Endothelial cell of umbilical vein (primary cell): ENCODE measurements around the gene CMTM4. TPM values are rescaled to one million over a fixed set of nuclear protein-coding genes. Genes with fewer than 3 reads are reported as not detected.

Experiments
- BruUV-seq: library from RNA; stranded (reverse); fragments of 400-500 nt; replicated peaks from 2 replicates; lab custom pipeline; 2021; lab: Mats Ljungman, UMichigan
- CTCF ChIA-PET: fragments of 300-600, 350-600 bp; sonication (Branson Sonifier 250); formaldehyde crosslinking; loops from one replicate; lab custom pipeline; 2021; ENCODE audit warnings: antibody characterized with exemption, inconsistent platforms; lab: Charles Lee
- POLR2A ChIA-PET: fragments of 300-600, 350-600 bp; sonication (Branson Sonifier 250); formaldehyde crosslinking; loops from one replicate; lab custom pipeline; 2021; ENCODE audit warnings: antibody characterized with exemption, inconsistent platforms; lab: Charles Lee
- DNase-seq: peaks from one replicate; pipeline ENCODE4 v3.0.0-alpha.2; 2011; ENCODE audit warnings: low read depth, low spot score
- FAIRE-seq: peaks from 2 replicates; lab custom pipeline; 2011; peaks lifted over from hg19 to GRCh38; lab: Jason Lieb, UNC
- H2AFZ ChIP-seq: 2 replicates; pipeline ENCODE4 v1.6.0; 2012; ENCODE audit warnings: low read depth, low read length, control low read depth, inconsistent platforms
- H3K27ac ChIP-seq: 2 replicates; pipeline ENCODE4 v1.5.1; 2011; ENCODE audit warnings: low read depth, mild to moderate bottlenecking, control low read depth, low read length, moderate library complexity; ENCODE audit not compliant: insufficient read depth
- H3K27me3 ChIP-seq, 2 experiments: 2 replicates each; pipeline versions ENCODE4 v1.6.0 to v1.6.1; 2011; ENCODE audit warnings: low read length in 2 of 2, mixed read lengths in 1 of 2; ENCODE audit not compliant: control insufficient read depth in 2 of 2, insufficient read depth in 2 of 2
- H3K36me3 ChIP-seq, 2 experiments: 2 replicates in 1 of 2; 3 replicates in 1 of 2; pipeline ENCODE4 v1.5.1; 2011; ENCODE audit warnings: low read length in 2 of 2, mild to moderate bottlenecking in 1 of 2, moderate library complexity in 1 of 2; ENCODE audit not compliant: control insufficient read depth in 2 of 2, insufficient read depth in 2 of 2; ENCODE audit errors: extremely low read depth in 1 of 2
- H3K4me1 ChIP-seq: 3 replicates; pipeline ENCODE4 v1.5.1; 2011; ENCODE audit warnings: mild to moderate bottlenecking, low read length; ENCODE audit not compliant: control insufficient read depth, insufficient read depth; ENCODE audit errors: extremely low read depth
- H3K4me2 ChIP-seq: 2 replicates; pipeline ENCODE4 v1.6.1; 2011; ENCODE audit warnings: low read length, control low read depth, mixed read lengths; ENCODE audit not compliant: insufficient read depth
- H3K4me3 ChIP-seq, 3 experiments: fragments of 200-600 bp in 1 of 3; sonication (generic), shearing (Covaris generic) in 1 of 3; replicated peaks in 1 of 3; 2 replicates each; pipeline ENCODE4 v1.5.1; 2011 to 2016; ENCODE audit warnings: control low read depth in 3 of 3, low read length in 3 of 3, mild to moderate bottlenecking in 2 of 3, inconsistent platforms in 1 of 3, low read depth in 1 of 3, moderate library complexity in 1 of 3; ENCODE audit not compliant: insufficient read depth in 1 of 3
- H3K79me2 ChIP-seq: 2 replicates; pipeline ENCODE4 v1.6.0; 2012; ENCODE audit warnings: low read length, inconsistent platforms; ENCODE audit not compliant: control insufficient read depth, insufficient read depth
- H3K9ac ChIP-seq: replicated peaks from 2 replicates; pipeline ENCODE3; 2011; ENCODE audit warnings: low read length, control low read depth; ENCODE audit not compliant: insufficient read depth; ENCODE audit errors: extremely low read depth
- H3K9me1 ChIP-seq: replicated peaks from 3 replicates; pipeline ENCODE4 v1.6.0; 2011; ENCODE audit warnings: mild to moderate bottlenecking, low read length; ENCODE audit not compliant: control insufficient read depth, insufficient read depth; ENCODE audit errors: extremely low read depth
- H3K9me3 ChIP-seq: replicated peaks from 2 replicates; pipeline ENCODE4 v1.5.1; 2012; ENCODE audit warnings: low read length, inconsistent platforms; ENCODE audit not compliant: control insufficient read depth, insufficient read depth
- H4K20me1 ChIP-seq: replicated peaks from 2 replicates; pipeline ENCODE3; 2011; ENCODE audit warnings: mild to moderate bottlenecking, low read length; ENCODE audit not compliant: control insufficient read depth, insufficient read depth; ENCODE audit errors: extremely low read depth
- CTCF ChIP-seq, 2 donors: IDR thresholded peaks; 1 replicate in 1 of 2; 2 replicates in 1 of 2; pipeline ENCODE4 v1.5.1; 2011; ENCODE audit warnings: low read length in 2 of 2, mild to moderate bottlenecking in 2 of 2, moderate library complexity in 2 of 2, control low read depth in 1 of 2, inconsistent platforms in 1 of 2, low read depth in 1 of 2; ENCODE audit not compliant: insufficient read depth in 1 of 2; ENCODE audit errors: extremely low read depth in 1 of 2
- EZH2 ChIP-seq: IDR thresholded peaks from 2 replicates; pipeline ENCODE4 v1.6.1; 2012; ENCODE audit warnings: borderline replicate concordance, low read depth, mild to moderate bottlenecking, moderate library complexity, low read length, inconsistent platforms; ENCODE audit not compliant: severe bottlenecking
- FOS ChIP-seq: IDR thresholded peaks from 2 replicates; pipeline ENCODE4 v1.6.1; 2011; ENCODE audit warnings: mild to moderate bottlenecking, low read length, moderate library complexity, borderline replicate concordance; ENCODE audit not compliant: insufficient read depth
- GATA2 ChIP-seq: IDR thresholded peaks from 2 replicates; pipeline ENCODE4 v1.7.0; 2011; ENCODE audit warnings: low read depth, mild to moderate bottlenecking, moderate library complexity, mixed read lengths, low read length; ENCODE audit not compliant: insufficient read length, insufficient read depth
- JUN ChIP-seq: IDR thresholded peaks from 2 replicates; pipeline ENCODE4 v1.6.1; 2011; ENCODE audit warnings: borderline replicate concordance, low read depth; ENCODE audit not compliant: insufficient read length, insufficient read depth
- MAX ChIP-seq: IDR thresholded peaks from 2 replicates; pipeline ENCODE4 v1.6.1; 2011; ENCODE audit not compliant: insufficient read depth, insufficient read length
- MYC ChIP-seq: IDR thresholded peaks from one replicate; pipeline ENCODE4 v1.6.1; 2011; ENCODE audit warnings: mild to moderate bottlenecking, low read depth, low read length
- POLR2A ChIP-seq: IDR thresholded peaks from 2 replicates; pipeline ENCODE4 v1.6.1; 2012; ENCODE audit warnings: low read depth, mild to moderate bottlenecking, control low read depth, low read length
- POLR2AphosphoS5 ChIP-seq: IDR thresholded peaks from 2 replicates; pipeline ENCODE4 v1.6.1; 2012; ENCODE audit warnings: low read depth, mild to moderate bottlenecking, control low read depth, low read length, moderate library complexity; ENCODE audit not compliant: insufficient read depth
- dilution Hi-C: fragments of 300-500 bp; cut with MboI; formaldehyde crosslinking; loops from one replicate; pipeline ENCODE4 v1.15.0; 2019; ENCODE audit warnings: low sequenced_read_pairs; ENCODE audit not compliant: extremely low pct_ligation_motif_present
- intact Hi-C: fragments of 100-400 bp; cut with micrococcal nuclease; formaldehyde crosslinking; loops from one replicate; pipeline ENCODE4 v1.10.0; 2022
- polyA plus RNA-seq, 4 experiments: library from polyadenylated mRNA; depleted of rRNA in 3 of 4; stranded (reverse) in 3 of 4; unstranded in 1 of 4; fragments of >200 nt; gene quantifications; 2 replicates each; pipeline versions ENCODE4 v1.2.1 to v1.2.3, GENCODE V29; 2011 to 2012; ENCODE audit warnings: missing spikeins in 1 of 4
- total RNA-seq: library from RNA; stranded (reverse); gene quantifications from 2 replicates; pipeline ENCODE4 v1.2.3, GENCODE V29; 2021

The CMTM4 gene
- total and polyA plus RNA-seq, 2 donors (not counting 3 experiments of a cell fraction or from before 2014, with no cell fraction given) = 9.0 to 10.7 TPM

- FAIRE-seq (no peak), DNase-seq (no peak)
- BruUV-seq = no TSS peak
- H3K9ac ChIP-seq = no peak overlapping the region
- H4K20me1 ChIP-seq = no peaks in the 10 kb centered on the region
- no peaks in the 10 kb centered on the region for H3K9me3 ChIP-seq
- H3K4me3 ChIP-seq = no peak overlapping the region
- no peak overlapping the region for H3K27ac ChIP-seq
- CTCF ChIA-PET = interaction anchor here (1.4 kb wide), 1 partner anchor 9 kb away, joined by 5 read pairs; no protein-coding TSS in a partner anchor
- POLR2A ChIA-PET = no interaction called here
- H3K36me3 ChIP-seq = no peaks in the 10 kb centered on the region
- H3K27me3 ChIP-seq = no peaks in the 10 kb centered on the region
- H2AFZ ChIP-seq = no peak overlapping the region
- TF ChIP-seq JUN = no peak
- TF ChIP-seq POLR2A = no peak
- TF ChIP-seq MAX = no peak
- TF ChIP-seq POLR2AphosphoS5 = no peak
- no peak for TF ChIP-seq FOS
- no peak for TF ChIP-seq EZH2
- TF ChIP-seq CTCF (IDR thresholded peaks at IDR 0.05; ENCODE audit: extremely low read depth in 1 of 2, insufficient read depth in 1 of 2, low read depth in 1 of 2, low read length in 2 of 2) = no peak
- TF ChIP-seq MYC = no peak
- TF ChIP-seq GATA2 = no peak
- H3K79me2 ChIP-seq = no peaks in the 10 kb centered on the region
- dilution Hi-C loops (no loop called here), intact Hi-C loops (no loop called here)
- no peak overlapping the region for H3K4me2 ChIP-seq
- H3K9me1 ChIP-seq = no peaks in the 10 kb centered on the region
- no peaks in the 10 kb centered on the region for H3K4me1 ChIP-seq
Measured at GRCh38 chr16:66676599-66676998, 19.9 kb downstream of the CMTM4 start.
